Measurements from ENCODE around the gene OBP2A. TPM values are rescaled to one million over a fixed set of nuclear protein-coding genes. Genes with fewer than 3 reads are reported as not detected.

OBP2A gene
- total and polyA plus RNA-seq, 2 donors (not counting 3 experiments of a cell fraction or from before 2014, with no cell fraction given), result not detected

GRCh38 chr9:135499326-135500070, 46.4 kb upstream of the OBP2A start:
- H2AFZ ChIP-seq (ENCODE audit: low read depth, low read length), result peak overlapping the region; percentile 91
- peaks cover 2 to 19% of the 10 kb centered on the region in 2 experiments for H3K36me3 ChIP-seq (ENCODE audit: control insufficient read depth in 2 of 2, extremely low read depth in 1 of 2, insufficient read depth in 2 of 2, low read length in 2 of 2)
- H3K9me1 ChIP-seq (replicated peaks; ENCODE audit: control insufficient read depth, extremely low read depth, insufficient read depth, low read length), result no peaks in the 10 kb centered on the region
- no peak overlapping the region for H3K27ac ChIP-seq (ENCODE audit: insufficient read depth, low read depth, low read length)
- DNase-seq (ENCODE audit: low read depth, low spot score), result peak; percentile 88
- CTCF ChIA-PET, result interaction anchor here (1.0 to 1.2 kb wide), 3 partner anchors 17 to 54 kb away, joined by 4 to 8 read pairs (median 4); no protein-coding TSS in a partner anchor
- peak overlapping the region; percentile 92 for H3K4me2 ChIP-seq (ENCODE audit: insufficient read depth, low read length)
- no TSS peak for BruUV-seq (replicated peaks)
- peaks cover 14% of the 10 kb centered on the region for H3K4me1 ChIP-seq (ENCODE audit: control insufficient read depth, extremely low read depth, insufficient read depth, low read length)
- H3K9ac ChIP-seq (replicated peaks; ENCODE audit: extremely low read depth, insufficient read depth, low read length), result peak overlapping the region; percentile 32
- peaks cover 21% of the 10 kb centered on the region for H3K79me2 ChIP-seq (ENCODE audit: control insufficient read depth, insufficient read depth, low read length)
- H3K27me3 ChIP-seq (ENCODE audit: control insufficient read depth in 2 of 2, insufficient read depth in 2 of 2, low read length in 2 of 2), result no peaks in the 10 kb centered on the region
- dilution Hi-C loops (cut with MboI; ENCODE audit: extremely low pct_ligation_motif_present, low sequenced_read_pairs) (no loop called here), intact Hi-C loops (cut with micrococcal nuclease) (loop anchor here (1.0 to 5.0 kb wide), 2 partner anchors 19 to 103 kb away; no protein-coding TSS in a partner anchor)
- no peaks in the 10 kb centered on the region for H3K9me3 ChIP-seq (replicated peaks; ENCODE audit: control insufficient read depth, insufficient read depth, low read length)
- no peaks in the 10 kb centered on the region for H4K20me1 ChIP-seq (replicated peaks; ENCODE audit: control insufficient read depth, extremely low read depth, insufficient read depth, low read length)
- peak overlapping the region; percentile 56 to 92 (median 67) for H3K4me3 ChIP-seq (replicated peaks in 1 of 3; ENCODE audit: insufficient read depth in 1 of 3, low read depth in 1 of 3, low read length in 3 of 3)
- TF ChIP-seq POLR2AphosphoS5 (IDR thresholded peaks at IDR 0.05; ENCODE audit: insufficient read depth, low read depth, low read length) (no peak), MAX (IDR thresholded peaks at IDR 0.05; ENCODE audit: insufficient read depth, insufficient read length) (peak; percentile 91)
- peak; percentile 86 for FAIRE-seq
- POLR2A ChIA-PET, result no interaction called here

DNA sequence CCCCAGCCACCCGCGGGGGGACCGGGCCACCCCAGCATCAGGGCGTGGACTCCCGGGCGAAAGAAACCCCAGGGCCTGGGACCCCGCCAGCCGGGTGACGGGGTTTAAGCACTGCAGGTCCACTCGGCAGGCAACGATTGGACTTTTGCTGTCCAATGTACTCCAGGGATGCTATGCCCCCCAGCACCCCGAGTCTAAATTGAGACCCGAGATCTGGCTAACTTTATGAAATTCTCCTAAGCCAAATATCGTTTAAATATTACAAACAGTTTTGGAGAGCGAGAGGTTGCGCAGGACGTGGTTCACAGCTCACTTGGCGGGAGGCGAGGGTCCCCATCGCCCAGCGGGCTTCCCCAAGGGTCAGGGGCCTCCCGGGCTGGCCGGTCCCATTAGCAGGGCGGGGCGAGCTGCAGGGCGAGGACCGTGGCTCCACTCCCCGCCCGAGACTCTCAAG, 45.8 kb upstream of the OBP2A start:
- POLR2A ChIA-PET, result no interaction called here
- intact Hi-C loops (cut with micrococcal nuclease), result loop anchor here (5.0 kb wide), 1 partner anchor 102 kb away; no protein-coding TSS in a partner anchor
- Histone ChIP-seq H3K27me3 (ENCODE audit: control insufficient read depth in 2 of 2, insufficient read depth in 2 of 2, low read length in 2 of 2) (no peaks in the 10 kb centered on the region), H3K9me3 (replicated peaks; ENCODE audit: control insufficient read depth, insufficient read depth, low read length) (no peaks in the 10 kb centered on the region), H3K4me3 (replicated peaks in 1 of 3; ENCODE audit: insufficient read depth in 1 of 3, low read depth in 1 of 3, low read length in 3 of 3) (peak overlapping the region; percentile 56 to 92 (median 67)), H3K9ac (replicated peaks; ENCODE audit: extremely low read depth, insufficient read depth, low read length) (peak overlapping the region; percentile 32), H3K9me1 (replicated peaks; ENCODE audit: control insufficient read depth, extremely low read depth, insufficient read depth, low read length) (no peaks in the 10 kb centered on the region), H3K4me1 (ENCODE audit: control insufficient read depth, extremely low read depth, insufficient read depth, low read length) (peaks cover 14% of the 10 kb centered on the region), H3K4me2 (ENCODE audit: insufficient read depth, low read length) (peak overlapping the region; percentile 92), H3K36me3 (ENCODE audit: control insufficient read depth in 2 of 2, extremely low read depth in 1 of 2, insufficient read depth in 2 of 2, low read length in 2 of 2) (peaks cover 2 to 25% of the 10 kb centered on the region in 2 experiments), H3K27ac (ENCODE audit: insufficient read depth, low read depth, low read length) (no peak overlapping the region), H3K79me2 (ENCODE audit: control insufficient read depth, insufficient read depth, low read length) (peaks cover 21% of the 10 kb centered on the region), H2AFZ (ENCODE audit: low read depth, low read length) (peak overlapping the region; percentile 91), H4K20me1 (replicated peaks; ENCODE audit: control insufficient read depth, extremely low read depth, insufficient read depth, low read length) (no peaks in the 10 kb centered on the region)
- CTCF ChIA-PET, result interaction anchor here (1.0 to 1.2 kb wide), 3 partner anchors 17 to 54 kb away, joined by 4 to 8 read pairs (median 4); no protein-coding TSS in a partner anchor
- TF ChIP-seq MAX (IDR thresholded peaks at IDR 0.05; ENCODE audit: insufficient read depth, insufficient read length), result no peak
- TF ChIP-seq POLR2A (IDR thresholded peaks at IDR 0.05; ENCODE audit: low read depth, low read length), result no peak
- TF ChIP-seq JUN (IDR thresholded peaks at IDR 0.05; ENCODE audit: borderline replicate concordance, insufficient read depth, insufficient read length, low read depth), result no peak
- TF ChIP-seq MYC (IDR thresholded peaks at IDR 0.05; ENCODE audit: low read depth, low read length), result no peak
- no peak for TF ChIP-seq FOS (IDR thresholded peaks at IDR 0.05; ENCODE audit: borderline replicate concordance, insufficient read depth, low read length)
- TF ChIP-seq POLR2AphosphoS5 (IDR thresholded peaks at IDR 0.05; ENCODE audit: insufficient read depth, low read depth, low read length), result no peak
- no peak for TF ChIP-seq CTCF (IDR thresholded peaks at IDR 0.05; ENCODE audit: extremely low read depth in 1 of 2, insufficient read depth in 1 of 2, low read depth in 1 of 2, low read length in 2 of 2)
- TF ChIP-seq GATA2 (IDR thresholded peaks at IDR 0.05; ENCODE audit: insufficient read depth, insufficient read length, low read depth, low read length), result no peak
- no peak for TF ChIP-seq EZH2 (IDR thresholded peaks at IDR 0.05; ENCODE audit: borderline replicate concordance, low read depth, low read length, severe bottlenecking)
- no TSS peak for BruUV-seq (replicated peaks)
- FAIRE-seq (no peak), DNase-seq (ENCODE audit: low read depth, low spot score) (peak; percentile 76)
- dilution Hi-C loops (cut with MboI; ENCODE audit: extremely low pct_ligation_motif_present, low sequenced_read_pairs), result no loop called here
